GM20000 (cell line): ENCODE results near the gene FARP2.

Source experiments
- DNase-seq: peaks from one replicate; pipeline ENCODE4 v3.0.0; 2012; ENCODE audit warnings: low spot score
- CTCF ChIP-seq: IDR thresholded peaks from 2 replicates; pipeline ENCODE4 v1.5.1; 2012; ENCODE audit warnings: mild to moderate bottlenecking, control low read depth; ENCODE audit errors: extremely low read depth, missing control alignments

FARP2 gene

DNA sequence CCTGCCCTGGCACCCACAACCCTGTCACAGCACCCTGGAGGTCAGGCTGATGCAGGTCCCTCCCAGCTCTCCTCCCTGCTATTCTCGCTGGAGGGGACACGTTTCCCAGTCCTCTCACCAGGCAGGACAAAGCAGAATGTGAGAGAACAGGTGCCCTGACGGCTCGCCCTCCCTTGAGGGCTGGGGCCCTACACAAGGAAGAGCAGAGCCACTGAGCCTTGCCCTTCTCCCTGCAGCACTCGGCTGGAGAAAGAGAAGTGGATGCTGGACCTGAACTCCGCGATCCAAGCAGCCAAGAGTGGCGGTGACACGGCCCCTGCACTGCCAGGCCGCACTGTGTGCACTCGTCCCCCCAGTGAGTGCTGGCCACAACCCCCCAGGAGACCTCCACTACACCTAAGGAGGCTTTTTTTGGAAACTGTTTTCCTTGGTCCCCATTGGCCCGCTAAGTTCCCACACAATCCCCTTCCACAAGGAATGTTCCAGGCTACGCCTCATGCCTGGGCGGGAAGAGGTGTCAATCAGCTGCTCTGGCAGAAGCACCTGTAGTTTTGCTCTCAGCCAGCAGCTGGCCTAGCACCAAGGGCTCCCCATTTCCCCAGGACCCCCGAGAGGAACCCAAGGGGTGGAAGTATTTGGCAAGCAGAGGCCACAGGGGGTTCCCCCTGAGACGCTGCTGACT, 134.9 kb downstream of the FARP2 start:
- TF ChIP-seq CTCF = no peak
- no peak for DNase-seq

DNA sequence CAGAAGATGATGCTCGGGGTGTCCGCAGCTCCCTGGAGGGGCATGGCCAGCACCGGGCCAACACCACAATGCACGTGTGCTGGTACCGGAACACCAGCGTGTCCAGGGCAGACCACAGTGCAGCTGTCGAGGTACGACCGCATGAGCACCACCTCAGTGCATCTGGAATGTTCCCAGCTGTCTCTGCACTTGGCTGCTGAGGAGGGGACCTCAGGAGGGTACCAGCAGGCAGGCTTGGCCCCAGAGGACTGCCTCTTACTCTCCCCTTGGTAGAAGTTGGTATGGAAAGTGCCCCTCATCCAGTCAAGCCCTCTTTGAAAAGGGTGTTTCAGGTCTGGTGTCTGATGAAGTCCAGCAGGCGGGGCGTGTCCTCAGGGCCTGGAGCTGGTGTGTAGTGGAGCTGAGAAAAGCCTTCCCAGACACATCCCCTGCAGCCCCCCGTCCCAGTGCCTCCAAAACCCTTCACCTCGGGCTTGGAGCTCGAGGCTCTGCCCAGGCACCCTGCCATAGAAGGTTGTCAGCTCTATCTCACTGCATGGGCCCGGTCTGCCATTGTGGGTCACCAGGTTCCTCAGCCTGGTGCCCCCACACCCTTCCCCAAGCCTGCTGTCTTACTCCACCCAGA, 135.6 kb downstream of the FARP2 start:
- TF ChIP-seq CTCF = no peak
- no peak for DNase-seq

GRCh38 chr2:241492174-241492565, 136.1 kb downstream of the FARP2 start:
- no peak for TF ChIP-seq CTCF
- DNase-seq = no peak

DNA sequence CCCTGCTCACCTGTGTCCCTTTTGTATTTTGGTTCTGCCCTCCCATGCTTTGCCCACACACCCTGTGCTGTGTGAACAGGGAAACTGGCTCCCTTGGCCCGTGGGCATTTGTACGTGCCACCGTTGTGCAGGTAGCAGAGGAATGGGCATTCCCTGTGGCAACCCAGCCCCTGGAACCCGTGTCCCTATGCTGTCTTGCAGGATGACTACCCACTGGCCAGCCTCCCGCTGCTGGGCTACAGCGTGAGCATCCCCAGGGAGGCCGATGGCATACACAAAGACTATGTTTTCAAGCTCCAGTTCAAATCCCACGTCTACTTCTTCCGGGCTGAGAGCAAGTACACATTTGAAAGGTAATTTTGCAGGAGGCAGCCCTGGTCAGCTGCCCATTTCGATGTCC, 137.0 kb downstream of the FARP2 start:
- no peak for DNase-seq
- no peak for TF ChIP-seq CTCF

DNA sequence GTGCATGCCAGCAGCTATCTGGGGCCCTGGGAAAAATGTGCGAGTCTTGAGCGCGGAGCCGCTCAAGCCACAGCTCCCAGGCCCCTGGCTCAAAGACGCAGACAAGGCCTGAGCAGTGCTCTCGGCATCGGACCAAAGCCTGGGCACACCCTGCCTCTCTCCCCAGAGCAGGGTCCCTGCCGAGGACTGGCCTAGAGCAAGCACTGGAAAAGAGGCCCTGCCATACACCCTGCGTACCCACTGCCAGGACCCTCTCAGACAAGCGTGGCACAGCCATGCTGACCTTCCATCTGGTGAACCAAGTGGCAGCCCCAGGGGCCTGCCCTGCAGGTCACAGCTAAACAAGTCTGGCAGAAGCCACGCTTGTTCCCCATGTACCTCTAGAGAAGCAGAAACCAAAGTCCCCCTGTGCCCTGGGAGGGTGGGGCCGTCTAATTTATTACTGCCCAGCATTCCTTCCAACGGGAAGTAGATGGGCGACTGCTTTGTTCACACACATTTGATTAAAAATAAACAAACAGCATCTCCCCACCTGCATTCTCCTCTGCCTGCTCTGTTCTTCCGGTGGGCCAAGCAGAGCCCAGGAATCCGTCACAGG, 138.3 kb downstream of the FARP2 start:
- no peak for DNase-seq
- TF ChIP-seq CTCF = no peak

DNA sequence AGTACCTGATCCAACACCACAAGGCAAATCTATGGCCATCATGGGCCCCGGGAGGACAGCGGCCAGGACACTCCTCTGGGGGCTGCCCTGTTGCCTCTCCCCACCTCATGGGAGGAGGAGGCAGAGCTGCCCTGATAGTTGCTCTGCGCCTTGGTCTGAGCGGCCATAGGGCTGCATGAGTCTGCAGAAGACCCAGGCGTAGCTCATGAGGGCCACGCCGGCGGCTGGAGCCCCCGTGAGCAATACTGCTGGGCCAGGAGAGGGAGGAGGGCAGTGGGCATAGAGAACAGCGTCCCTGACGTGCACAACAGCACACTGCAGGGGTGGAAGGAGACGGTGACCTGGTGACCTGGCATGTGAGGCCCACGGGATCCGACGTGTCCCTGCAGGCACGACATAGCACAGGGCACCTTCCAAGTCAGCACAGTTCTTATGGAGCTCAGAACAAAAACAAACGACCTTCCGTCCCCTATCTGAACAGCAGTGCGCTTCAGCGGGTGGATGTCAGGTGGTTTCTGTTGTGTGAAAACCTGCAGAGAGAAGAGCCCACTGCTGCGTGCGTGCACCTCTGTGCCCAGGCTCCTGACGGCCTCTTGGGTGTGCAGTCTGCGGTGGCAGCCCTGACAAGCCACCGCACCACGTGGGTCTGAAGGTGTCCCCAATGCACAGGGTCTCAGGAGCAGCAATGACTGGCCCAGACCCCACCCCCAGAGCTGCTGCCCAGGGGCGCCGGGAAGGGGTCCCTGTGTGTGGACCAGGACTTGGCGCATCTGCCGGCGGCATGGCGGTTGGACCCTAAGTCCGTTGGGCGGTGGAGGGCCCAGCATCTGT, 139.3 kb downstream of the FARP2 start:
- TF ChIP-seq CTCF = no peak
- DNase-seq = no peak
